SK-N-SH (cell line): ENCODE measurements around the gene COL3A1. TPM values are rescaled to one million over a fixed set of nuclear protein-coding genes. Genes with fewer than 3 reads are reported as not detected.

Source experiments
- CTCF ChIA-PET: fragments of 300-600, 350-600 bp; formaldehyde crosslinking; extraction: SDS; loops from one replicate; lab custom pipeline; 2021; lab: Yijun Ruan, JAX
- POLR2A ChIA-PET: fragments of 350-600 bp; sonication (Branson Sonifier 250); formaldehyde crosslinking; extraction: SDS; loops from one replicate; lab custom pipeline; 2020; ENCODE audit warnings: antibody characterized with exemption, inconsistent platforms; lab: Yijun Ruan, JAX
- DNase-seq: peaks from one replicate; pipeline ENCODE4 v3.0.0; 2012
- H2AFZ ChIP-seq: fragments of 200-600 bp; sonication (generic); 2 replicates; pipeline ENCODE4 v1.8.1; 2016; ENCODE audit warnings: antibody characterized with exemption, mild to moderate bottlenecking, low read depth
- H3F3A ChIP-seq: fragments of 200-600 bp; sonication (generic); replicated peaks from 2 replicates; pipeline ENCODE3; 2016; ENCODE audit warnings: antibody characterized with exemption, mild to moderate bottlenecking; ENCODE audit not compliant: insufficient read depth
- H3K27ac ChIP-seq, 2 experiments: fragments of 200-500 bp in 1 of 2; fragments of 200-600 bp in 1 of 2; sonication (Bioruptor generic) in 1 of 2; sonication (generic), shearing (Covaris generic) in 1 of 2; 2 replicates each; pipeline versions ENCODE4 v1.5.1 to v1.6.1; 2014 to 2016; ENCODE audit warnings: low read depth in 2 of 2, inconsistent platforms in 1 of 2, low read length in 1 of 2, mild to moderate bottlenecking in 1 of 2, mixed read lengths in 1 of 2
- H3K27me3 ChIP-seq: fragments of 200-600 bp; sonication (generic), shearing (Covaris generic); 2 replicates; pipeline ENCODE4 v1.6.1; 2016; ENCODE audit warnings: mixed run types; ENCODE audit not compliant: insufficient read depth
- H3K36me3 ChIP-seq, 2 experiments: fragments of 200-500 bp in 1 of 2; fragments of 200-600 bp in 1 of 2; sonication (Bioruptor generic) in 1 of 2; sonication (generic) in 1 of 2; replicated peaks in 1 of 2; 2 replicates each; pipeline versions ENCODE3 to v1.5.1; 2014 to 2016; ENCODE audit warnings: low read length in 1 of 2, mild to moderate bottlenecking in 1 of 2; ENCODE audit not compliant: insufficient read depth in 2 of 2, control insufficient read depth in 1 of 2
- H3K4me1 ChIP-seq, 2 experiments: fragments of 200-500 bp in 1 of 2; fragments of 200-600 bp in 1 of 2; sonication (Bioruptor generic) in 1 of 2; sonication (generic), shearing (Covaris generic) in 1 of 2; 2 replicates each; pipeline versions ENCODE4 v1.5.1 to v1.6.1; 2014 to 2016; ENCODE audit warnings: low read depth in 1 of 2, low read length in 1 of 2, mixed run types in 1 of 2; ENCODE audit not compliant: insufficient read depth in 2 of 2, control insufficient read depth in 1 of 2
- H3K4me2 ChIP-seq: fragments of 200-600 bp; sonication (generic), shearing (Covaris generic); 2 replicates; pipeline ENCODE4 v1.6.1; 2017; ENCODE audit warnings: mixed run types
- H3K4me3 ChIP-seq, 2 experiments: fragments of 200-500 bp in 1 of 2; fragments of 200-600 bp in 1 of 2; sonication (Bioruptor generic) in 1 of 2; sonication (generic), shearing (Covaris generic) in 1 of 2; 2 replicates each; pipeline versions ENCODE4 v1.5.1 to v1.8.1; 2014 to 2016; ENCODE audit warnings: low read depth in 2 of 2, inconsistent platforms in 1 of 2, low read length in 1 of 2, mild to moderate bottlenecking in 1 of 2, mixed read lengths in 1 of 2, moderate library complexity in 1 of 2
- H3K79me2 ChIP-seq: fragments of 200-600 bp; sonication (generic); 2 replicates; pipeline ENCODE4 v1.8.1; 2017; ENCODE audit warnings: mild to moderate bottlenecking; ENCODE audit not compliant: insufficient read depth
- H3K9ac ChIP-seq: fragments of 200-600 bp; sonication (generic); 2 replicates; pipeline ENCODE4 v1.6.1; 2017; ENCODE audit warnings: mixed run types
- H3K9me2 ChIP-seq: fragments of 200-600 bp; sonication (generic); 2 replicates; pipeline ENCODE4 v1.6.1; 2017; ENCODE audit warnings: mixed run types
- H3K9me3 ChIP-seq: fragments of 200-600 bp; sonication (generic); 2 replicates; pipeline ENCODE4 v1.6.1; 2017; ENCODE audit warnings: mixed run types, mild to moderate bottlenecking, moderate library complexity
- H4K20me1 ChIP-seq: fragments of 200-600 bp; sonication (generic); 2 replicates; pipeline ENCODE4 v1.6.1; 2017; ENCODE audit warnings: mild to moderate bottlenecking, mixed run types; ENCODE audit not compliant: insufficient read depth
- CHD2 ChIP-seq: fragments of 150-350 bp; IDR thresholded peaks from 2 replicates; pipeline ENCODE4 v1.6.1; 2018; ENCODE audit warnings: low read length; ENCODE audit not compliant: partially characterized antibody
- ELF1 ChIP-seq: IDR thresholded peaks from 2 replicates; pipeline ENCODE4 v1.4.0; 2012
- EP300 ChIP-seq, 2 experiments: IDR thresholded peaks; 2 replicates each; pipeline versions ENCODE4 v1.4.0 to v1.6.1; 2012; ENCODE audit warnings: borderline replicate concordance in 1 of 2, low read depth in 1 of 2, low read length in 1 of 2
- EZH2phosphoT487 ChIP-seq: fragments of 200-600 bp; sonication (generic); IDR thresholded peaks from 2 replicates; pipeline ENCODE4 v1.6.1; 2017; ENCODE audit warnings: low read depth, mixed run types, mild to moderate bottlenecking, antibody characterized with exemption, moderate library complexity, borderline replicate concordance
- FOSL2 ChIP-seq: IDR thresholded peaks from 2 replicates; pipeline ENCODE4 v1.4.0; 2012; ENCODE audit warnings: low read depth, mild to moderate bottlenecking, moderate library complexity, borderline replicate concordance
- FOXJ3 ChIP-seq: sonication (generic); formaldehyde crosslinking; IDR thresholded peaks from 2 replicates; pipeline ENCODE4 v1.5.1; 2020; ENCODE audit warnings: mild to moderate bottlenecking, missing genetic modification reagents
- GABPA ChIP-seq: IDR thresholded peaks from 2 replicates; pipeline ENCODE4 v1.4.0; 2012; ENCODE audit warnings: low read depth, mild to moderate bottlenecking
- GATA2 ChIP-seq: sonication (generic); formaldehyde crosslinking; IDR thresholded peaks from 2 replicates; pipeline ENCODE4 v1.5.0; 2020; ENCODE audit warnings: mild to moderate bottlenecking, missing genetic modification reagents
- JUND ChIP-seq: IDR thresholded peaks from 2 replicates; pipeline ENCODE4 v1.4.0; 2012
- MEF2A ChIP-seq: IDR thresholded peaks from 2 replicates; pipeline ENCODE4 v1.4.0; 2012; ENCODE audit warnings: low read depth, borderline replicate concordance
- MXI1 ChIP-seq: IDR thresholded peaks from 2 replicates; pipeline ENCODE4 v1.6.1; 2012; ENCODE audit warnings: mild to moderate bottlenecking, low read depth, low read length, improper control_type of control experiment
- NFIC ChIP-seq: IDR thresholded peaks from 2 replicates; pipeline ENCODE4 v1.4.0; 2012; ENCODE audit warnings: borderline replicate concordance
- NRF1 ChIP-seq: IDR thresholded peaks from 2 replicates; pipeline ENCODE4 v1.6.1; 2012; ENCODE audit warnings: low read depth, mild to moderate bottlenecking, low read length
- PBX3 ChIP-seq: IDR thresholded peaks from 2 replicates; pipeline ENCODE4; 2012
- POLR2AphosphoS5 ChIP-seq: IDR thresholded peaks from 2 replicates; pipeline ENCODE4 v1.6.1; 2012; ENCODE audit warnings: low read depth, low read length
- RAD21 ChIP-seq: IDR thresholded peaks from 2 replicates; pipeline ENCODE4 v1.6.1; 2012; ENCODE audit warnings: mild to moderate bottlenecking, low read length
- RCOR1 ChIP-seq: fragments of 150-350 bp; IDR thresholded peaks from 2 replicates; pipeline ENCODE4 v1.6.1; 2017; ENCODE audit warnings: antibody characterized with exemption, low read length
- RXRA ChIP-seq: IDR thresholded peaks from 2 replicates; pipeline ENCODE4 v1.4.0; 2012; ENCODE audit warnings: low read depth, mild to moderate bottlenecking, borderline replicate concordance
- SIN3A ChIP-seq: IDR thresholded peaks from 2 replicates; pipeline ENCODE4 v1.6.1; 2012; ENCODE audit warnings: low read depth, mild to moderate bottlenecking, low read length, moderate library complexity, borderline replicate concordance
- TAF1 ChIP-seq: IDR thresholded peaks from 2 replicates; pipeline ENCODE4 v1.6.1; 2012; ENCODE audit warnings: low read depth, mild to moderate bottlenecking, low read length, moderate library complexity, borderline replicate concordance
- TCF12 ChIP-seq: IDR thresholded peaks from 2 replicates; pipeline ENCODE4 v1.4.0; 2012
- TEAD4 ChIP-seq: IDR thresholded peaks from 2 replicates; pipeline ENCODE4 v1.4.0; 2012; ENCODE audit warnings: mild to moderate bottlenecking, borderline replicate concordance; ENCODE audit not compliant: insufficient read depth
- USF1 ChIP-seq: IDR thresholded peaks from 2 replicates; pipeline ENCODE4 v1.4.0; 2012; ENCODE audit warnings: low read depth, borderline replicate concordance
- USF2 ChIP-seq: fragments of 150-350 bp; IDR thresholded peaks from 2 replicates; pipeline ENCODE4 v1.6.1; 2017; ENCODE audit warnings: antibody characterized with exemption, low read length, low read depth, borderline replicate concordance
- ZBTB33 ChIP-seq: IDR thresholded peaks from 2 replicates; pipeline ENCODE4 v1.4.0; 2012; ENCODE audit warnings: low read depth, borderline replicate concordance
- WGBS: methylation state at CpG from one replicate; pipeline ENCODE4 v1.1.6; 2017; ENCODE audit warnings: low lambda C conversion rate; 5-methylcytosine and 5-hydroxymethylcytosine counted together
- polyA plus RNA-seq, 3 experiments: library from polyadenylated mRNA; depleted of rRNA; stranded (reverse); fragments of >200 nt; gene quantifications; 2 replicates each; pipeline ENCODE4 v1.2.3, GENCODE V29; 2012
- TF ChIP-seq, protein P1 (sequence below): fragments of 200-600 bp; sonication (generic); IDR thresholded peaks from 2 replicates; pipeline ENCODE4 v1.6.1; 2017; ENCODE audit warnings: antibody characterized with exemption, mild to moderate bottlenecking, moderate library complexity
- TF ChIP-seq, protein P2 (sequence below): IDR thresholded peaks from 2 replicates; pipeline ENCODE4 v1.4.0; 2012; ENCODE audit warnings: low read depth

The COL3A1 gene
- 900 and 987 TPM in 2 replicates for polyA plus RNA-seq (2012; rRNA removed)
- polyA plus RNA-seq (2012; cell fraction: cytosol; rRNA removed): 795 and 912 TPM in 2 replicates
- polyA plus RNA-seq (2012; cell fraction: nucleus; rRNA removed): 770 and 1,016 TPM in 2 replicates

- Histone ChIP-seq H3K36me3 (peaks cover 5 to 26% of the 10 kb centered on the region in 2 experiments), H3K27ac (peak within 1 kb of the TSS; percentile 94 to 100), H3K9me2 (no peaks in the 10 kb centered on the region), H4K20me1 (no peaks in the 10 kb centered on the region), H3K4me1 (peaks cover 2 to 17% of the 10 kb centered on the region in 2 experiments; a peak in 3 of 4 replicates), H3K79me2 (peaks cover 56% of the 10 kb centered on the region), H3K4me2 (peak within 1 kb of the TSS; percentile 85), H2AFZ (peak within 1 kb of the TSS; percentile 61), H3K9me3 (no peaks in the 10 kb centered on the region), H3K27me3 (no peaks in the 10 kb centered on the region), H3K9ac (peak within 1 kb of the TSS; percentile 96), H3F3A (peaks cover 62% of the 10 kb centered on the region), H3K4me3 (peak within 1 kb of the TSS; percentile 60 to 74)
- ChIA-PET POLR2A (no interaction called here), CTCF (interaction anchor here (0.6 to 1.4 kb wide), 3 partner anchors 9 to 313 kb away, joined by 3 to 4 read pairs (median 3); no protein-coding TSS in a partner anchor)
- 18% methylated on average over 4 of the region's 4 CpGs for WGBS
- DNase-seq: no peak
- TF ChIP-seq JUND (no peak; the same call in 1 of the 2 replicates), TCF12 (0 out of 2 replicates have a peak, but pooled peaks have one; percentile 10), EZH2phosphoT487 (no peak), POLR2AphosphoS5 (peak; percentile 99), FOXJ3 (CRISPR knock-in tag) (no peak), GABPA (no peak), ZBTB33 (no peak), PBX3 (no peak), NFIC (0 out of 2 replicates have a peak, but pooled peaks have one; percentile 34), RAD21 (no peak), RXRA (no peak), EP300 (IDR thresholded peaks at IDR 0.05; ENCODE audit: borderline replicate concordance in 1 of 2, low read depth in 1 of 2, low read length in 1 of 2) (no peak), CHD2 (no peak), ELF1 (no peak), RCOR1 (no peak), FOSL2 (no peak), GATA2 (CRISPR knock-in tag) (no peak), SIN3A (peak; percentile 88), MXI1 (no peak), MEF2A (no peak), NRF1 (no peak), USF1 (no peak), TAF1 (peak; percentile 91), USF2 (no peak), TEAD4 (no peak)
- TF ChIP-seq, protein P1, sequence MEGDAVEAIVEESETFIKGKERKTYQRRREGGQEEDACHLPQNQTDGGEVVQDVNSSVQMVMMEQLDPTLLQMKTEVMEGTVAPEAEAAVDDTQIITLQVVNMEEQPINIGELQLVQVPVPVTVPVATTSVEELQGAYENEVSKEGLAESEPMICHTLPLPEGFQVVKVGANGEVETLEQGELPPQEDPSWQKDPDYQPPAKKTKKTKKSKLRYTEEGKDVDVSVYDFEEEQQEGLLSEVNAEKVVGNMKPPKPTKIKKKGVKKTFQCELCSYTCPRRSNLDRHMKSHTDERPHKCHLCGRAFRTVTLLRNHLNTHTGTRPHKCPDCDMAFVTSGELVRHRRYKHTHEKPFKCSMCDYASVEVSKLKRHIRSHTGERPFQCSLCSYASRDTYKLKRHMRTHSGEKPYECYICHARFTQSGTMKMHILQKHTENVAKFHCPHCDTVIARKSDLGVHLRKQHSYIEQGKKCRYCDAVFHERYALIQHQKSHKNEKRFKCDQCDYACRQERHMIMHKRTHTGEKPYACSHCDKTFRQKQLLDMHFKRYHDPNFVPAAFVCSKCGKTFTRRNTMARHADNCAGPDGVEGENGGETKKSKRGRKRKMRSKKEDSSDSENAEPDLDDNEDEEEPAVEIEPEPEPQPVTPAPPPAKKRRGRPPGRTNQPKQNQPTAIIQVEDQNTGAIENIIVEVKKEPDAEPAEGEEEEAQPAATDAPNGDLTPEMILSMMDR: no peak
- TF ChIP-seq, protein P2, sequence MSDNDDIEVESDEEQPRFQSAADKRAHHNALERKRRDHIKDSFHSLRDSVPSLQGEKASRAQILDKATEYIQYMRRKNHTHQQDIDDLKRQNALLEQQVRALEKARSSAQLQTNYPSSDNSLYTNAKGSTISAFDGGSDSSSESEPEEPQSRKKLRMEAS: peak; percentile 46; the same call in 1 of the 2 replicates
Measured at GRCh38 chr2:188974164-188974563, at the start of gene COL3A1. TSS of gene COL3A1 (plus strand) at chr2:188974373. CDS start at chr2:188974490, 117 bp downstream.
